HuH-7 (cell line): ENCODE results near the gene METTL16.
"Not testable (repeated sequence)": the region's sequence is repeated elsewhere in the genome, so short reads cannot be mapped to it uniquely, and the experiment has no call there.

Experiments
- DNase-seq: peaks from one replicate; pipeline ENCODE4 v3.0.0; 2011; ENCODE audit warnings: low spot score

METTL16 gene

GRCh38 chr17:2511462-2512369 is at the start of gene METTL16:
TSS of gene METTL16 (minus strand) at chr17:2511888. CDS start at chr17:2502331, 9,557 bp downstream.
- DNase-seq, result peak; percentile 90

GRCh38 chr17:2560658-2561057 is 49.0 kb upstream of the METTL16 start:
- no peak for DNase-seq

DNA sequence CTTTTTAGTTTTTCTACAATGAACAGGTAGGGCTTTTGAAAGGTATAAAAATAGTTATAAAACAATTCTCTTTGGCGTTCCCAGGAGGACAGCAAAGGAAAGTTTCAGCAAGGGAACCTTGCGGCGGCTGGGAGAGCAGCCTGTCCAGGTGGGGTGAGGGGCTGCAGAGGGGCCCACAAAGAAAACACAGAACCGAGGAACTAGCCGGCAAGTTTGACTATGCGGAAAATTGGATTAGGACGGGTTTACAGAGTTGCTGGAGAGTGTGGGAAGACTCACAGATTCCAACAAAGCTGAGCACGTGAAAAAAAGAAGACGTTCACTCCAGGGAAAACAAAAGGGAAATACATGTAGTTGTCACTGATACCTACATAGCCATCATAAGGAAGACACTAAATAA is 40.2 kb upstream of the METTL16 start:
- DNase-seq, result no peak

- DNase-seq, result no peak
Observed at GRCh38 chr17:2551493-2551892, 39.8 kb upstream of the METTL16 start.

DNA sequence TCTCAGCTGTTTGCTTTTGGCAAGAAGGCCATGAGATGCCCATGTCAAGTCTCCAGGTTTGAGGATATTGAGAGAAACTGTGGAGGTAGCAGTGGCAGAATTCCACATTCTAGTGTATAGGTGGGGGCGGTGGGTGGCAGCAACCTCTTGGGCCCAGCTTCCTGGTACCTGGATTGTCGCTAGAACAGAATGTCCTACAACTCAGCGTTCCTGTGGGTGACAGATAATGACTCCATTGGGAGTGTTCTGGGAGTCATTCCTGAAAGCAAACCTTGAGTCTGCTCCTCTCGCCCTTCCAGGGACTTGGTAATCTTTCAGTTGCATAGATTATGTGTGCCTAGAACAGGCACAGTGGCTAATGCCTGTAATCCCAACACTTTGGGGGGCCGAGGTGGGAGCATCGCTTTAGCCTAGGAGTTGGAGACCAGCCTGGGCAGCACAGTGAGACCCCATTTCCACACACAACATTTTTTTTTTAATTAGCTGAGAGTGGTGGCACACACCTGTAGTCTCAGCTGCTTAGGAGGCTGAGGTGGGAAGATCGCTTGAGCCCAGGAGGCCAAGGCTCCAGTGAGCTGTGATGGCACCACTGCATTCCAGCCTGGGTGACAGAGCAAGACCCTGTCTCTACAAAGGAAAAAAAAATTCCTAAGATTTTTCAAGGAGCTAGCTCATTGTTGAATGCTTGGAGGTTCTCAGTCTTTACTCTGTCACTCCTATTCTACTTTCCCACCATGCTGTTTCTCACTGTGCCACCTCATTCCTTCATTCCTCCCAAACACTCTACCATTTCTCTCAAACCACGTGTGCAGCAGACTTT is 37.9 kb upstream of the METTL16 start:
- no peak for DNase-seq

- DNase-seq, result not testable (repeated sequence)
Observed at GRCh38 chr17:2548026-2548425, 36.3 kb upstream of the METTL16 start.

GRCh38 chr17:2547176-2547575 is 35.5 kb upstream of the METTL16 start:
- no peak for DNase-seq

- DNase-seq, result no peak
Observed at GRCh38 chr17:2545393-2545792, 33.7 kb upstream of the METTL16 start.

GRCh38 chr17:2542456-2542855 is 30.8 kb upstream of the METTL16 start:
- DNase-seq, result no peak

- no peak for DNase-seq
Observed at GRCh38 chr17:2542056-2542455, 30.4 kb upstream of the METTL16 start.

GRCh38 chr17:2537579-2537978 is 25.9 kb upstream of the METTL16 start:
- not testable (repeated sequence) for DNase-seq

GRCh38 chr17:2532146-2532720 is 20.5 kb upstream of the METTL16 start:
- no peak for DNase-seq

DNA sequence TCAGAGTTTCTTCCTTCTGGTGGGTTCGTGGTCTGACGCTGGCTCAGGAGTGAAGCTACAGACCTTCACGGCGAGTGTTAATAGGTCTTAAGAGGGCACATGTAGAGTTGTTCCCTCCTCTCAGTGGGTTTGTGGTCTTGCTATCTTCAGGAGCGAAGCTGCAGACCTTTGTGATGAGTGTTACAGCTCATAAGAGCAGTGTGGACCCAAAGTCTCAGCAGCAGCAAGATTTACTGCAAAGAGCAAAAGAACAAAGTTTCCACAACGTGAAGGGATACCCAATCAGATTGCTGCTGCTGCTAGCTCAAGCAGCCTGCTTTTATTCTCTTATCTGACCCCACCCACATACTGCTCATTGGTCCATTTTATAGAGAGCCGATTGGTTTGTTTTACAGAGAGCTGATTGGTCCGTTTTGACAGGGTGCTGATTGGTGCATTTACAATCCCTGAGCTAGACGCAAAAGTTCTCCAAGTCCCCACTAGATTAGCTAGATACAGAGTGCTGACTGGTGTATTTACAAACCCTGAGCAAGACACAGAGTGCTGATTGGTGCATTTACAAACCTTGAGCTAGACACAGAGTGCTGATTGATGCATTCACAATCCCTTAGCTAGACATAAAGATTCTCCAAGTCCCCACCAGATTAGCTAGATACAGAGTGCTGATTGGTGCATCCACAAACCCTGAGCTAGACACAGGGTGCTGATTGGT is 19.7 kb upstream of the METTL16 start:
- DNase-seq, result not testable (repeated sequence)

DNA sequence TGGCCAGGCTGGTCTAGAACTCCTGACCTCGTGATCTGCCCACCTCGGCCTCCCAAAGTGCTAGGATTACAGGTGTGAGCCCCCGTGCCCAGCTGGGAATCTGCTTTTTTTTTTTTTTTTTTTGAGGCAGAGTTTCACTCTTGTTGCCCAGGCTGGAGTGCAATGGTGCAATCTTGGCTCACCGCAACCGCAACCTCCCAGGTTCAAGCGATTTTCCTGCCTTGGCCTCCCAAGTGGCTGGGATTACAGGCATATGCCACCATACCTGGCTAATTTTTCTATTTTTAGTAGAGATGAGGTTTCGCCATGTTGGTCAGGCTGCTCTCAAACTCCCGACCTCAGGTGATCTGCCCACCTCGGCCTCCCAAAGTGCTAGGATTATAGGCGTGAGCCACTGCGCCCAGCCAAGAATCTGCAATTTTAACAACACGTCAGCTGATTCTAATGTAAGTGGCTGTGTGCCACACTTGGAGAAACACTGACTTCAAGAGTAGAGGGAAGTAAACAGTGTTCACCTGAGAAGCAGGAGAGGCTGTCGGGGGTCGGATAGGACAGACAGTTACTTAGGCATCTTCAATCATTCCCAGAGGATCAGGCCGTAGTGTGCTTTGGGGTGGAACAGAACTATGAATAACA is 10.2 kb upstream of the METTL16 start:
- DNase-seq, result not testable (repeated sequence)

GRCh38 chr17:2521257-2521656 is 9.6 kb upstream of the METTL16 start:
- no peak for DNase-seq

- no peak for DNase-seq
Observed at GRCh38 chr17:2517539-2517938, 5.9 kb upstream of the METTL16 start.

DNA sequence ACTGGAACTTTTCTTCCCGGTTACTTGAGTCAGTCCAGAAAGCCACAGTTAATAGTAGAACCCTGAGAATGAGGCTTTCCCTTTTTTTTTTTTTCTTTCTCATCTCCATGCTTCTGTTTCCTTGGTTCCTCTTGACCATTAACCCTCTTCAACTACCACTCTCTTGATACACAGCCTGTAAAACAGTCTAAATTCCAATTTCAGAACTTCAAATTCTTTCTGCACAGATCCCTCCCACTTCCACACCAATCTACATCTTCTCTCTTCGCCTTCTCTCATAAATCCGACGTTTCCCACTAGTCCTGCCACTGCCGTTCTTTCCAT is 588 bp downstream of the METTL16 start:
- no peak for DNase-seq

- no peak for DNase-seq
Observed at GRCh38 chr17:2510559-2510958, 1.1 kb downstream of the METTL16 start.

DNA sequence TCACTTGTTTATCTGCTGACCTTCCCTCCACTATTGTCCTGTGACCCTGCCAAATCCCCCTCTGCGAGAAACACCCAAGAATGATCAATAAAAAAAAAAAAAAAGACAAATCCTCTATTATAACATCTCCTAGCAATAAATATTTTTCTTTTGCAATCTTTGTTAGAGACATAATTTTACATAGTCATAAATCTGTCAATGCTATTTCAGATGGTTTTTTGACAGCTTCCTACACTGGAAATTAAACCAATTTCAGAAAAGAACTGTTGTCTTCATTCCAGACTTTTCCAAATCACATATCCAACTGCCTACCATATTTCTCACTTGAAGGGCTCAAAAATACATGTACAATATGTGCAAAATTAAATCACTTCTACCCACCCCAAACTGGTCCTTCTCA is 3.7 kb downstream of the METTL16 start:
- no peak for DNase-seq

- DNase-seq, result not testable (repeated sequence)
Observed at GRCh38 chr17:2507015-2507414, 4.7 kb downstream of the METTL16 start.

DNA sequence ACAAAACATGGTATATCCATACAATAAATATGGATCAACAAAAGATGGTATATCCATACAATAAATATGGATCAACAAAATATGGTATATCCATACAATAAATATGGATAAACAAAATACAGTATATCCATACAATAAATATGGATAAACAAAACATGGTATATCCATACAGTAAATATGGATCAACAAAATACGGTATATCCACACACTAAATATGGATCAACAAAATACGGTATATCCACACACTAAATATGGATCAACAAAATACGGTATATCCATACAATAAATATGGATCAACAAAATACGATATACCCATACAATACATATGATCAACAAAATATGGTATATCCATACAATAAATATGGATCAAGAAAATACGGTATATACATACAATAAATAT is 8.1 kb downstream of the METTL16 start:
- DNase-seq, result no peak
